Measurements from ENCODE around the gene OSBP2. TPM values are rescaled to one million over a fixed set of nuclear protein-coding genes. Genes with fewer than 3 reads are reported as not detected.

Gene OSBP2
- polyA plus RNA-seq, 2 donors, result 2.5 to 2.7 TPM

- H3K27ac ChIP-seq (ENCODE audit: low read depth in 2 of 2, low read length in 1 of 2), result no peak overlapping the region
- peaks cover 0 to 22% of the 10 kb centered on the region in 2 donors for H3K36me3 ChIP-seq (ENCODE audit: control insufficient read depth in 2 of 2, insufficient read depth in 2 of 2, low read length in 1 of 2)
- H3K27me3 ChIP-seq (ENCODE audit: control insufficient read depth in 1 of 2, insufficient read depth in 2 of 2, low read length in 2 of 2), result no peaks in the 10 kb centered on the region
- no peaks in the 10 kb centered on the region for H3K9me3 ChIP-seq (ENCODE audit: control insufficient read depth in 2 of 2, insufficient read depth in 1 of 2, low read depth in 1 of 2, low read length in 1 of 2)
- H3K4me1 ChIP-seq (ENCODE audit: control insufficient read depth in 2 of 2, insufficient read depth in 2 of 2, low read length in 1 of 2), result no peaks in the 10 kb centered on the region
- 89 to 92% methylated on average over 6 of the region's 6 CpGs for WGBS, 2 donors
- no peak overlapping the region for H3K4me3 ChIP-seq (ENCODE audit: low read depth in 1 of 2, low read length in 2 of 2)
These were observed 197.1 kb downstream of the OSBP2 start for GRCh38 chr22:30891781-30892180.

GRCh38 chr22:30892286-30892685, 197.6 kb downstream of the OSBP2 start:
- no peaks in the 10 kb centered on the region for H3K27me3 ChIP-seq (ENCODE audit: control insufficient read depth in 1 of 2, insufficient read depth in 2 of 2, low read length in 2 of 2)
- H3K27ac ChIP-seq (ENCODE audit: low read depth in 2 of 2, low read length in 1 of 2), result no peak overlapping the region
- H3K9me3 ChIP-seq (ENCODE audit: control insufficient read depth in 2 of 2, insufficient read depth in 1 of 2, low read depth in 1 of 2, low read length in 1 of 2), result no peaks in the 10 kb centered on the region
- H3K4me3 ChIP-seq (ENCODE audit: low read depth in 1 of 2, low read length in 2 of 2), result no peak overlapping the region
- WGBS, 2 donors, result 91 to 93% methylated on average over 8 of the region's 8 CpGs
- H3K36me3 ChIP-seq (ENCODE audit: control insufficient read depth in 2 of 2, insufficient read depth in 2 of 2, low read length in 1 of 2), result peaks cover 0 to 22% of the 10 kb centered on the region in 2 donors
- H3K4me1 ChIP-seq (ENCODE audit: control insufficient read depth in 2 of 2, insufficient read depth in 2 of 2, low read length in 1 of 2), result no peaks in the 10 kb centered on the region

GRCh38 chr22:30892731-30893221, 198.1 kb downstream of the OSBP2 start:
- no peak overlapping the region for H3K27ac ChIP-seq (ENCODE audit: low read depth in 2 of 2, low read length in 1 of 2)
- H3K36me3 ChIP-seq (ENCODE audit: control insufficient read depth in 2 of 2, insufficient read depth in 2 of 2, low read length in 1 of 2), result peaks cover 0 to 22% of the 10 kb centered on the region in 2 donors
- H3K9me3 ChIP-seq (ENCODE audit: control insufficient read depth in 2 of 2, insufficient read depth in 1 of 2, low read depth in 1 of 2, low read length in 1 of 2), result no peaks in the 10 kb centered on the region

GRCh38 chr22:30893434-30894370, 199.0 kb downstream of the OSBP2 start:
- Histone ChIP-seq H3K36me3 (ENCODE audit: control insufficient read depth in 2 of 2, insufficient read depth in 2 of 2, low read length in 1 of 2) (peaks cover 0 to 22% of the 10 kb centered on the region in 2 donors), H3K4me3 (ENCODE audit: low read depth in 1 of 2, low read length in 2 of 2) (no peak overlapping the region), H3K4me1 (ENCODE audit: control insufficient read depth in 2 of 2, insufficient read depth in 2 of 2, low read length in 1 of 2) (no peaks in the 10 kb centered on the region), H3K27ac (ENCODE audit: low read depth in 2 of 2, low read length in 1 of 2) (no peak overlapping the region), H3K27me3 (ENCODE audit: control insufficient read depth in 1 of 2, insufficient read depth in 2 of 2, low read length in 2 of 2) (no peaks in the 10 kb centered on the region), H3K9me3 (ENCODE audit: control insufficient read depth in 2 of 2, insufficient read depth in 1 of 2, low read depth in 1 of 2, low read length in 1 of 2) (peaks cover 0 to 2% of the 10 kb centered on the region in 2 donors)
- WGBS, 2 donors, result 85 to 89% methylated on average over 23 of the region's 23 CpGs

More at GRCh38 chr22:30892731-30893221, 198.1 kb downstream of the OSBP2 start:
- H3K27me3 ChIP-seq (ENCODE audit: control insufficient read depth in 1 of 2, insufficient read depth in 2 of 2, low read length in 2 of 2), result no peaks in the 10 kb centered on the region
- no peaks in the 10 kb centered on the region for H3K4me1 ChIP-seq (ENCODE audit: control insufficient read depth in 2 of 2, insufficient read depth in 2 of 2, low read length in 1 of 2)
- no peak overlapping the region for H3K4me3 ChIP-seq (ENCODE audit: low read depth in 1 of 2, low read length in 2 of 2)
- WGBS, 2 donors, result 90 to 98% methylated on average over 5 of the region's 5 CpGs

GRCh38 chr22:30894371-30894740, 199.7 kb downstream of the OSBP2 start:
- Histone ChIP-seq H3K27ac (ENCODE audit: low read depth in 2 of 2, low read length in 1 of 2) (no peak overlapping the region), H3K36me3 (ENCODE audit: control insufficient read depth in 2 of 2, insufficient read depth in 2 of 2, low read length in 1 of 2) (peaks cover 0 to 18% of the 10 kb centered on the region in 2 donors), H3K9me3 (ENCODE audit: control insufficient read depth in 2 of 2, insufficient read depth in 1 of 2, low read depth in 1 of 2, low read length in 1 of 2) (peaks cover 2 to 3% of the 10 kb centered on the region in 2 donors), H3K4me3 (ENCODE audit: low read depth in 1 of 2, low read length in 2 of 2) (no peak overlapping the region), H3K27me3 (ENCODE audit: control insufficient read depth in 1 of 2, insufficient read depth in 2 of 2, low read length in 2 of 2) (no peaks in the 10 kb centered on the region), H3K4me1 (ENCODE audit: control insufficient read depth in 2 of 2, insufficient read depth in 2 of 2, low read length in 1 of 2) (no peaks in the 10 kb centered on the region)
- WGBS, 2 donors, result 83 to 86% methylated on average over 3 of the region's 3 CpGs

GRCh38 chr22:30902496-30903357, 208.1 kb downstream of the OSBP2 start:
- no peak overlapping the region for H3K27ac ChIP-seq (ENCODE audit: low read depth in 2 of 2, low read length in 1 of 2)
- H3K9me3 ChIP-seq (ENCODE audit: control insufficient read depth in 2 of 2, insufficient read depth in 1 of 2, low read depth in 1 of 2, low read length in 1 of 2), result peaks cover 2 to 3% of the 10 kb centered on the region in 2 donors
- no peaks in the 10 kb centered on the region for H3K4me1 ChIP-seq (ENCODE audit: control insufficient read depth in 2 of 2, insufficient read depth in 2 of 2, low read length in 1 of 2)
- 76 to 79% methylated on average over 16 of the region's 16 CpGs for WGBS, 2 donors
- H3K4me3 ChIP-seq (ENCODE audit: low read depth in 1 of 2, low read length in 2 of 2), result no peak overlapping the region
- peaks cover 0 to under 1% of the 10 kb centered on the region in 2 donors for H3K36me3 ChIP-seq (ENCODE audit: control insufficient read depth in 2 of 2, insufficient read depth in 2 of 2, low read length in 1 of 2)
- H3K27me3 ChIP-seq (ENCODE audit: control insufficient read depth in 1 of 2, insufficient read depth in 2 of 2, low read length in 2 of 2), result no peaks in the 10 kb centered on the region

- Histone ChIP-seq H3K4me3 (ENCODE audit: low read depth in 1 of 2, low read length in 2 of 2) (no peak overlapping the region), H3K4me1 (ENCODE audit: control insufficient read depth in 2 of 2, insufficient read depth in 2 of 2, low read length in 1 of 2) (no peaks in the 10 kb centered on the region), H3K27ac (ENCODE audit: low read depth in 2 of 2, low read length in 1 of 2) (no peak overlapping the region), H3K9me3 (ENCODE audit: control insufficient read depth in 2 of 2, insufficient read depth in 1 of 2, low read depth in 1 of 2, low read length in 1 of 2) (peaks cover 0 to 2% of the 10 kb centered on the region in 2 donors), H3K36me3 (ENCODE audit: control insufficient read depth in 2 of 2, insufficient read depth in 2 of 2, low read length in 1 of 2) (peaks cover 0 to 6% of the 10 kb centered on the region in 2 donors), H3K27me3 (ENCODE audit: control insufficient read depth in 1 of 2, insufficient read depth in 2 of 2, low read length in 2 of 2) (no peaks in the 10 kb centered on the region)
- 92 to 95% methylated on average over 6 of the region's 6 CpGs for WGBS, 2 donors
These were observed 209.3 kb downstream of the OSBP2 start for GRCh38 chr22:30903876-30904460.

- H3K36me3 ChIP-seq (ENCODE audit: control insufficient read depth in 2 of 2, insufficient read depth in 2 of 2, low read length in 1 of 2), result peaks cover 0 to 6% of the 10 kb centered on the region in 2 donors
- H3K4me1 ChIP-seq (ENCODE audit: control insufficient read depth in 2 of 2, insufficient read depth in 2 of 2, low read length in 1 of 2), result no peaks in the 10 kb centered on the region
- no peaks in the 10 kb centered on the region for H3K9me3 ChIP-seq (ENCODE audit: control insufficient read depth in 2 of 2, insufficient read depth in 1 of 2, low read depth in 1 of 2, low read length in 1 of 2)
- no peak overlapping the region for H3K4me3 ChIP-seq (ENCODE audit: low read depth in 1 of 2, low read length in 2 of 2)
- no peaks in the 10 kb centered on the region for H3K27me3 ChIP-seq (ENCODE audit: control insufficient read depth in 1 of 2, insufficient read depth in 2 of 2, low read length in 2 of 2)
- WGBS, 2 donors, result 94 to 96% methylated on average over 39 to 49 of the region's 49 CpGs
- H3K27ac ChIP-seq (ENCODE audit: low read depth in 2 of 2, low read length in 1 of 2), result no peak overlapping the region
These were observed 211.1 kb downstream of the OSBP2 start for GRCh38 chr22:30905696-30906341.

GRCh38 chr22:30906411-30906810, 211.7 kb downstream of the OSBP2 start:
- no peak overlapping the region for H3K4me3 ChIP-seq (ENCODE audit: low read depth in 1 of 2, low read length in 2 of 2)
- WGBS, 2 donors, result 93 to 97% methylated on average over 9 of the region's 9 CpGs
- no peaks in the 10 kb centered on the region for H3K4me1 ChIP-seq (ENCODE audit: control insufficient read depth in 2 of 2, insufficient read depth in 2 of 2, low read length in 1 of 2)
- H3K27ac ChIP-seq (ENCODE audit: low read depth in 2 of 2, low read length in 1 of 2), result no peak overlapping the region
- H3K27me3 ChIP-seq (ENCODE audit: control insufficient read depth in 1 of 2, insufficient read depth in 2 of 2, low read length in 2 of 2), result no peaks in the 10 kb centered on the region
- no peaks in the 10 kb centered on the region for H3K9me3 ChIP-seq (ENCODE audit: control insufficient read depth in 2 of 2, insufficient read depth in 1 of 2, low read depth in 1 of 2, low read length in 1 of 2)
- H3K36me3 ChIP-seq (ENCODE audit: control insufficient read depth in 2 of 2, insufficient read depth in 2 of 2, low read length in 1 of 2), result peaks cover 0 to 6% of the 10 kb centered on the region in 2 donors

Data from esophagus (tissue), 2 donors.